Glomerular visceral epithelial cell (primary cell): ENCODE results near the gene SRSF7.

Experiments
- DNase-seq: peaks from one replicate; pipeline ENCODE4 v3.0.0-alpha.2; 2016; ENCODE audit errors: extremely low spot score

SRSF7 gene

GRCh38 chr2:38701542-38701941, 49.6 kb downstream of the SRSF7 start:
- no peak for DNase-seq

DNA sequence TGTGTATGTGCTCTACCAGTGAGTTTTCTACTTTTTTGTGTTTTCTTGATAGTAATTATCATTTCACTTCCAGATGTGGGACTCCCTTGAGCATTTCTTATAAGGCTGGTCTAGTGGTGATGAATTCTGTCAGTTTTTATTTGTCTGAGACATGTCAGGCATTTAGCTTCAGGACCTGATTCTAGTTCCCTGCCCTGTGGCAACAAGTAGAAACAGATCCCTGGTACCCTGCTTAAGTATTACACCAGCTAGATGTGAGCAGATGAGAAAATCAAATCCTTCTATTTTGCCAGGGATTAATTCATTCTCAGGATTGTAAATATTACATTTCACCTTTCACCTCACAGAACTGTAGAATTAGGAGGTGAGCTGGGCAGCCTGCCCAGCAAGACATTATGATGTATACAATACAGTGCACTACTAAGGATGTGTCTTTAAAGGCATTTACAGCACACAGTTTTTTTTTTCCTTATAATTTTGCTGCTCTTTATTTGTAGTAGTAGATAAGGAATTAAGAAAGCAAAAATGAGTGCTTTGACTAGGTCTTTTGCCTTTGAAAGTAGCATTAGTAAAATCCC, 50.2 kb downstream of the SRSF7 start:
- DNase-seq = no peak

- no peak for DNase-seq
Observed at GRCh38 chr2:38700113-38700785, 50.9 kb downstream of the SRSF7 start.

GRCh38 chr2:38698467-38699003, 52.6 kb downstream of the SRSF7 start:
- DNase-seq = no peak

DNA sequence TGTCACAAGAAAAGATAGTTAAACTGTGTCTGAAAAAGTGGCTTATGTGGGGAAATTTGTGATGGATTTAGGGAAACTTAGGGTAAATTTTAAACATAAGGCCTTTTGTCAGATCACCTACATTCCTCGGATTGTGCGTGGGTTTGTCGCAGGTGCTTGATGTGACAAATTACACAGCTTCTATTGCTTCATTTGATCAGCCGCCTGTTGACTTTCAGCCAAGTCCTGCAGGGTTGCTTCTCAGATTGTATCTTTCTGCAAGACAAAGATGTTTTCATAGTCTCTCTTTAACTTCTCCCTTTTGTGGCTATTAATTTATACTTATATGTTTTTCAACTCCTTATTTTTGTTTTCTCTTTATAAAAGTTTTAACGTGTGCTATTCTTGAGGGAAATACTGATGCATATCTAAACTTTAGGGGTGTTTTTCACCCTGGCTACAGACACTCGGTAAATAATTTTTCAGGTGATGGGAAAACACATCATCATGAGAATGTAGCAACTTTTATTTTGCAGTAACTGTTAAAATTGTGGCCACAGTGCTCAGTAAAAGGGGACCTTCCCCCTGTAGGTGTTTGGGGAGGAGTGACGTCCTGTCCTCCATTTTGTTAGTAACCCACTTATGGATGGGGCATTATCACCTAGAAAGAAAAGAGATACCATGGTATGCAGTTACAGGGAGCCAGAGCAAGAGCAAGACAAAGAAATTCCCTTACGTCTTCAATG, 53.9 kb downstream of the SRSF7 start:
- no peak for DNase-seq
